Hepatocyte (in vitro differentiated cells): ENCODE results near the gene NR2C2. TPM values are rescaled to one million over a fixed set of nuclear protein-coding genes. Genes with fewer than 3 reads are reported as not detected.

Experiments
- DNase-seq: peaks from one replicate; pipeline ENCODE4 v3.0.0-alpha.2; 2016; ENCODE audit warnings: low spot score
- H2AFZ ChIP-seq: fragments of 200-600 bp; sonication (generic); 2 replicates; pipeline ENCODE4 v1.6.0; 2016; ENCODE audit warnings: antibody characterized with exemption, mild to moderate bottlenecking
- H3K27ac ChIP-seq: fragments of 200-600 bp; sonication (generic); 2 replicates; pipeline ENCODE4 v1.5.1; 2016; ENCODE audit warnings: mild to moderate bottlenecking
- H3K27me3 ChIP-seq: fragments of 200-600 bp; sonication (generic); 2 replicates; pipeline ENCODE4 v1.6.1; 2016
- H3K36me3 ChIP-seq: fragments of 200-600 bp; sonication (generic); replicated peaks from 2 replicates; pipeline ENCODE4 v1.5.1; 2016; ENCODE audit warnings: low read depth; ENCODE audit not compliant: insufficient read depth
- H3K4me1 ChIP-seq: fragments of 200-600 bp; sonication (generic); 2 replicates; pipeline ENCODE4 v1.5.1; 2016; ENCODE audit warnings: mild to moderate bottlenecking, moderate library complexity; ENCODE audit not compliant: insufficient read depth
- H3K4me2 ChIP-seq: fragments of 200-600 bp; sonication (generic); 2 replicates; pipeline ENCODE4 v1.6.0; 2016
- H3K4me3 ChIP-seq: fragments of 200-600 bp; sonication (generic); 2 replicates; pipeline ENCODE4 v1.5.1; 2016; ENCODE audit warnings: mild to moderate bottlenecking
- H3K79me2 ChIP-seq: fragments of 200-600 bp; sonication (generic); 2 replicates; pipeline ENCODE4 v1.6.0; 2017; ENCODE audit warnings: mild to moderate bottlenecking
- H3K9me2 ChIP-seq: fragments of 200-600 bp; sonication (generic); replicated peaks from 2 replicates; pipeline ENCODE4 v1.6.0; 2017; ENCODE audit warnings: mild to moderate bottlenecking; ENCODE audit not compliant: insufficient read depth
- H3K9me3 ChIP-seq: fragments of 200-600 bp; sonication (generic); 2 replicates; pipeline ENCODE4 v1.5.1; 2016; ENCODE audit warnings: low read depth, mild to moderate bottlenecking
- H4K20me1 ChIP-seq: fragments of 200-600 bp; sonication (generic); 2 replicates; pipeline ENCODE4 v1.6.0; 2016; ENCODE audit warnings: mild to moderate bottlenecking; ENCODE audit not compliant: insufficient read depth, poor library complexity, severe bottlenecking
- EZH2 ChIP-seq: fragments of 200-600 bp; sonication (generic); IDR thresholded peaks from 2 replicates; pipeline ENCODE4 v1.6.1; 2016; ENCODE audit warnings: antibody characterized with exemption, mild to moderate bottlenecking, borderline replicate concordance
- EZH2phosphoT487 ChIP-seq: fragments of 200-600 bp; sonication (generic); IDR thresholded peaks from one replicate; pipeline ENCODE4 v1.6.1; 2018; ENCODE audit warnings: antibody characterized with exemption, mild to moderate bottlenecking, low read depth, moderate library complexity; ENCODE audit not compliant: unreplicated experiment, severe bottlenecking
- WGBS: methylation state at CpG from one replicate; pipeline ENCODE4 v1.1.6; 2016; ENCODE audit warnings: low lambda C conversion rate; ENCODE audit errors: missing lambda C conversion rate; 5-methylcytosine and 5-hydroxymethylcytosine counted together
- polyA plus RNA-seq: library from polyadenylated mRNA; unstranded; fragments of >200 nt; fragmentation: Nextera tagmentation; extraction: Ambion mirVana; gene quantifications from 2 replicates; pipeline ENCODE4 v1.2.1, GENCODE V29; 2016
- total RNA-seq: library from RNA; depleted of rRNA; stranded (reverse); fragments of >200 nt; gene quantifications from 2 replicates; pipeline ENCODE4 v1.2.3, GENCODE V29; 2014
- TF ChIP-seq, protein P1 (sequence below): fragments of 200-600 bp; sonication (generic); IDR thresholded peaks from 2 replicates; pipeline ENCODE4 v1.5.1; 2016; ENCODE audit warnings: antibody characterized with exemption, mild to moderate bottlenecking; ENCODE audit not compliant: poor library complexity

Gene NR2C2
- total and polyA plus RNA-seq, 2 experiments from 2014 or later: 14.7 to 29.6 TPM

GRCh38 chr3:15079091-15079490 is 131.7 kb downstream of the NR2C2 start:
- Histone ChIP-seq H2AFZ (no peak overlapping the region), H3K36me3 (no peaks in the 10 kb centered on the region), H3K79me2 (no peaks in the 10 kb centered on the region), H3K4me1 (no peaks in the 10 kb centered on the region), H3K27me3 (no peaks in the 10 kb centered on the region), H4K20me1 (no peaks in the 10 kb centered on the region), H3K4me3 (no peak overlapping the region), H3K4me2 (no peak overlapping the region), H3K9me3 (no peaks in the 10 kb centered on the region), H3K9me2 (no peaks in the 10 kb centered on the region), H3K27ac (no peak overlapping the region)
- 78% methylated on average over 3 of the region's 3 CpGs for WGBS
- DNase-seq: no peak
- TF ChIP-seq, protein P1, sequence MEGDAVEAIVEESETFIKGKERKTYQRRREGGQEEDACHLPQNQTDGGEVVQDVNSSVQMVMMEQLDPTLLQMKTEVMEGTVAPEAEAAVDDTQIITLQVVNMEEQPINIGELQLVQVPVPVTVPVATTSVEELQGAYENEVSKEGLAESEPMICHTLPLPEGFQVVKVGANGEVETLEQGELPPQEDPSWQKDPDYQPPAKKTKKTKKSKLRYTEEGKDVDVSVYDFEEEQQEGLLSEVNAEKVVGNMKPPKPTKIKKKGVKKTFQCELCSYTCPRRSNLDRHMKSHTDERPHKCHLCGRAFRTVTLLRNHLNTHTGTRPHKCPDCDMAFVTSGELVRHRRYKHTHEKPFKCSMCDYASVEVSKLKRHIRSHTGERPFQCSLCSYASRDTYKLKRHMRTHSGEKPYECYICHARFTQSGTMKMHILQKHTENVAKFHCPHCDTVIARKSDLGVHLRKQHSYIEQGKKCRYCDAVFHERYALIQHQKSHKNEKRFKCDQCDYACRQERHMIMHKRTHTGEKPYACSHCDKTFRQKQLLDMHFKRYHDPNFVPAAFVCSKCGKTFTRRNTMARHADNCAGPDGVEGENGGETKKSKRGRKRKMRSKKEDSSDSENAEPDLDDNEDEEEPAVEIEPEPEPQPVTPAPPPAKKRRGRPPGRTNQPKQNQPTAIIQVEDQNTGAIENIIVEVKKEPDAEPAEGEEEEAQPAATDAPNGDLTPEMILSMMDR: no peak
- no peak for TF ChIP-seq EZH2phosphoT487
- no peak for TF ChIP-seq EZH2

DNA sequence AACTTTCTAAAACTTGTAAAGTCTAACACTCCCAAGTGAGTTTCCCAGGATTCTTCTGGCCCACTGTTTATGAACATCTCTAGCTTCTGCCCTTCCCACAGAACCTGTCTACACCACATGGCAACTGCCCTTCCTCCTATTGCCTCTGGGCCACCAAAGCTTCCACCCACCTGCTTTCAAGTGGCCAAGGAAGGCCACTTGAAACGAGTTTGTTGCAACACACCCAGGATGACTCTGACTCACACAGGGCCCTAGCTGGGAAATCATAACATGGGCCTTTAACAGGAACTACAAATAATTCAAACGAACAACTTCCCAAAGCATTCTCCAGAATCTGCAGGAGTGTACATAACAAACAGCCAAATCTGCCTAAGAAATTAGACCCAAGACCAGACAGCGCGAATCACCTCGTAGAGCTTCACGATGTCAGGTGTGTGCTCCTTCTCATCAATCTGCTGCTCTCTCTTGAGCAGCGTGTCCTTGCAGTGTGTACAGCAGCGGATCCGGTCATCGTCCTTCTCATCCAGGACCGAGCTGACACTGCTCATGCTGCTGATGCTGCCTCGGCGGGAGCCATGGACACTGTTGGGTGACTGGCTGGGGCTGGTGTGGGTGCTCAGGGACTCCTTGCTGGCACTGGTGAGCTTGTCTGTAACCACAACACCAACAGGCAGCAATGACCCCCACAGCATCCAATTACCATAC is 134.7 kb downstream of the NR2C2 start:
- H3K27ac ChIP-seq: no peak overlapping the region
- no peaks in the 10 kb centered on the region for H4K20me1 ChIP-seq
- DNase-seq: no peak
- H3K4me3 ChIP-seq: no peak overlapping the region
- no peaks in the 10 kb centered on the region for H3K4me1 ChIP-seq
- WGBS: 95% methylated on average over 13 of the region's 13 CpGs
- H3K79me2 ChIP-seq: no peaks in the 10 kb centered on the region
- no peaks in the 10 kb centered on the region for H3K36me3 ChIP-seq
- H3K27me3 ChIP-seq: no peaks in the 10 kb centered on the region
- H3K4me2 ChIP-seq: no peak overlapping the region
- no peaks in the 10 kb centered on the region for H3K9me3 ChIP-seq
- H2AFZ ChIP-seq: no peak overlapping the region
- H3K9me2 ChIP-seq: no peaks in the 10 kb centered on the region
- TF ChIP-seq EZH2phosphoT487 (no peak), EZH2 (no peak)
- TF ChIP-seq, protein P1: no peak

DNA sequence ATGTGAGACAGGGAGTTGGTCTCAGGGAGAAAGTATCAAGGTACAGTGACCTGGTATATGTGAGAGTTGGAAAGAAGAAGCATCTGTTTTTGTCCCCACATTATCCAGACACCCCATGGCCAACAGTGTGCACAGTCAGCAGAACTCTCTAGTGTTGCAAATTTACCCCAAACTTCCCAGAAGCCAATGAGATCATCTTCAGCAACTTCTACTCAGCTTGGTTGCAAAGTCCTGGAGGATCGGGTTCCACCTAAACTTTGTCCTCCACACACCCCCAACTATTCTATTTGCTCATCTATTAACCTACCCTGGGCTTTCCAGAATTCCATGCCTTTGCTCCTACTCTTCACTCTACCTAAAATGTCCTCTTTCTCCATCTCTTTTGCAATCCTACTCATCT is 135.9 kb downstream of the NR2C2 start:
- Histone ChIP-seq H3K4me2 (no peak overlapping the region), H3K4me3 (no peak overlapping the region), H4K20me1 (no peaks in the 10 kb centered on the region), H3K36me3 (no peaks in the 10 kb centered on the region), H3K9me2 (no peaks in the 10 kb centered on the region), H3K27ac (no peak overlapping the region), H3K9me3 (no peaks in the 10 kb centered on the region), H2AFZ (no peak overlapping the region), H3K27me3 (no peaks in the 10 kb centered on the region), H3K79me2 (no peaks in the 10 kb centered on the region), H3K4me1 (no peaks in the 10 kb centered on the region)
- DNase-seq: no peak
- TF ChIP-seq EZH2phosphoT487 (no peak), EZH2 (no peak)
- TF ChIP-seq, protein P1: no peak
- WGBS: 76% methylated on average over 1 of the region's 1 CpG
